GM21786 (cell line): ENCODE measurements around the gene FAM184A.
"Not testable (repeated sequence)": the region's sequence is repeated elsewhere in the genome, so short reads cannot be mapped to it uniquely, and the experiment has no call there.

Source experiments
- ATAC-seq: cut with Tn5 transposase; IDR thresholded peaks from one replicate; pipeline ENCODE4 v1.9.1; 2021; ENCODE audit not compliant: unreplicated experiment

The FAM184A gene

GRCh38 chr6:119102901-119103300 lies 24.4 kb upstream of the FAM184A start:
- no peak for ATAC-seq

- ATAC-seq, result no peak
These were observed 21.7 kb upstream of the FAM184A start for GRCh38 chr6:119100115-119100514.

- not testable (repeated sequence) for ATAC-seq
These were observed 19.4 kb upstream of the FAM184A start for GRCh38 chr6:119097815-119098361.

- ATAC-seq, result no peak
These were observed 18.5 kb upstream of the FAM184A start for GRCh38 chr6:119096721-119097565.

- no peak for ATAC-seq
These were observed 11.8 kb upstream of the FAM184A start for GRCh38 chr6:119090256-119090655.

- ATAC-seq, result no peak
These were observed 6.3 kb upstream of the FAM184A start for GRCh38 chr6:119084784-119085183.

- ATAC-seq, result no peak
These were observed 4.5 kb upstream of the FAM184A start for GRCh38 chr6:119083007-119083406.

- no peak for ATAC-seq
These were observed 882 bp upstream of the FAM184A start for GRCh38 chr6:119079283-119079809.

GRCh38 chr6:119077643-119078375 lies 655 bp downstream of the FAM184A start:
- ATAC-seq, result peak; percentile 22

GRCh38 chr6:119077391-119077642 lies 1.1 kb downstream of the FAM184A start:
- ATAC-seq, result no peak

GRCh38 chr6:119076576-119077390 lies 1.7 kb downstream of the FAM184A start:
- ATAC-seq, result no peak

GRCh38 chr6:119076173-119076572 lies 2.3 kb downstream of the FAM184A start:
- ATAC-seq, result no peak

GRCh38 chr6:119075200-119075981 lies 3.1 kb downstream of the FAM184A start:
- ATAC-seq, result no peak

- ATAC-seq, result no peak
These were observed 5.0 kb downstream of the FAM184A start for GRCh38 chr6:119073307-119074051.

GRCh38 chr6:119071576-119071975 lies 6.9 kb downstream of the FAM184A start:
- ATAC-seq, result no peak

GRCh38 chr6:119067091-119067490 lies 11.4 kb downstream of the FAM184A start:
- ATAC-seq, result no peak

GRCh38 chr6:119066517-119066916 lies 11.9 kb downstream of the FAM184A start:
- no peak for ATAC-seq

GRCh38 chr6:119065955-119066354 lies 12.5 kb downstream of the FAM184A start:
- no peak for ATAC-seq

- ATAC-seq, result no peak
These were observed 13.1 kb downstream of the FAM184A start for GRCh38 chr6:119065382-119065781.

GRCh38 chr6:119063491-119063890 lies 15.0 kb downstream of the FAM184A start:
- ATAC-seq, result no peak
